GM06990 (cell line): ENCODE results near the gene PLA2G6.
"Not testable (repeated sequence)": the region's sequence is repeated elsewhere in the genome, so short reads cannot be mapped to it uniquely, and the experiment has no call there.

Experiments used
- DNase-seq: peaks from one replicate; pipeline ENCODE4 v3.0.0-alpha.2; 2011; ENCODE audit not compliant: insufficient read length; ENCODE audit errors: extremely low read depth
- H3K27me3 ChIP-seq: replicated peaks from 2 replicates; pipeline ENCODE4 v1.6.0; 2011; ENCODE audit warnings: low read length; ENCODE audit not compliant: control insufficient read depth, insufficient read depth
- H3K36me3 ChIP-seq: 2 replicates; pipeline ENCODE4 v1.5.1; 2011; ENCODE audit warnings: low read length; ENCODE audit not compliant: control insufficient read depth, insufficient read depth
- H3K4me3 ChIP-seq: replicated peaks from 2 replicates; pipeline ENCODE4 v1.5.1; 2011; ENCODE audit warnings: low read depth, mild to moderate bottlenecking, control low read depth, low read length
- TF ChIP-seq, protein P1 (sequence below): IDR thresholded peaks from 2 replicates; pipeline ENCODE4 v1.5.1; 2011; ENCODE audit warnings: low read length, control low read depth, mild to moderate bottlenecking, inconsistent platforms; ENCODE audit not compliant: insufficient read depth, poor library complexity, severe bottlenecking

PLA2G6 gene

DNA sequence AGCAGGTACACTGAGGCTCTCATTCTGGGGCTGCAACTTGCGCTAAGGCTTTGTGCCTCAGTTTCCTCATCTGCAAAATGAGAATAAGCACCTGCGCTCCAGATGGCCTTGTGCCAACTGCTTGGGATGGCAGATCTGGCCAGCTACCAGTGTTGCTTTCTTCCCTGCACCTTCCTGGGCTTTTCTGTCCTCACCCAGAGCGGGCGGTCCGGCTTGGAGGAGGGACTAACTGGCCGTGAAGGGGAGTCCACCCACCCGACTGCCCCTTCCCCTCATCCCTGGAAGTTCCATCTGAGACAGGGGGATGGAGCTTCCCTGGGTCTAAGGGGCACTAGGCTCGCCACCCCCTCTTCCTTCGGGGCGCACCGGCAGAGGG is 101.2 kb downstream of the PLA2G6 start:
- no peak overlapping the region for H3K4me3 ChIP-seq
- H3K27me3 ChIP-seq: no peaks in the 10 kb centered on the region; the same call in 1 of the 2 replicates
- DNase-seq: no peak
- no peaks in the 10 kb centered on the region for H3K36me3 ChIP-seq
- TF ChIP-seq, protein P1, sequence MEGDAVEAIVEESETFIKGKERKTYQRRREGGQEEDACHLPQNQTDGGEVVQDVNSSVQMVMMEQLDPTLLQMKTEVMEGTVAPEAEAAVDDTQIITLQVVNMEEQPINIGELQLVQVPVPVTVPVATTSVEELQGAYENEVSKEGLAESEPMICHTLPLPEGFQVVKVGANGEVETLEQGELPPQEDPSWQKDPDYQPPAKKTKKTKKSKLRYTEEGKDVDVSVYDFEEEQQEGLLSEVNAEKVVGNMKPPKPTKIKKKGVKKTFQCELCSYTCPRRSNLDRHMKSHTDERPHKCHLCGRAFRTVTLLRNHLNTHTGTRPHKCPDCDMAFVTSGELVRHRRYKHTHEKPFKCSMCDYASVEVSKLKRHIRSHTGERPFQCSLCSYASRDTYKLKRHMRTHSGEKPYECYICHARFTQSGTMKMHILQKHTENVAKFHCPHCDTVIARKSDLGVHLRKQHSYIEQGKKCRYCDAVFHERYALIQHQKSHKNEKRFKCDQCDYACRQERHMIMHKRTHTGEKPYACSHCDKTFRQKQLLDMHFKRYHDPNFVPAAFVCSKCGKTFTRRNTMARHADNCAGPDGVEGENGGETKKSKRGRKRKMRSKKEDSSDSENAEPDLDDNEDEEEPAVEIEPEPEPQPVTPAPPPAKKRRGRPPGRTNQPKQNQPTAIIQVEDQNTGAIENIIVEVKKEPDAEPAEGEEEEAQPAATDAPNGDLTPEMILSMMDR: no peak

DNA sequence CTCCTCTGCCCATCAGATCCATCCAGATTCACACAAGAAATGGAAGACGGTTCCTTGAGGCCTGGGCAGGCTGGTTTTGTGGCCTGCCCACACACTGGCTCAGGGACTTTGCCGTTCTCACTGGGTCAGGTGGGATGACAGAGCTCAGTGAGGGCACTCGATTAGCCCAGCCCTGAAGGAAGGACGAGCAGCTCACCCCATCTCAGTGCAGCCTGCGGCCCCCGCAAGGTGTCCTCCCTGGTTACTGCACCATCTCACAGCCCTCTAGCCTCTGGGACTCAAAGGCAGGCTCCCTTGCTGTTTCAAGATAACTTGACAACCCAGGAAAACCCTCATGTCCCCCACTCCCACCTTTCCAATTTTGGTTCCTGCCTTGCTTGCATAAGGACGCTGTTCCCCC is 101.8 kb downstream of the PLA2G6 start:
- TF ChIP-seq, protein P1: no peak
- H3K4me3 ChIP-seq: no peak overlapping the region
- no peaks in the 10 kb centered on the region; the same call in 1 of the 2 replicates for H3K27me3 ChIP-seq
- H3K36me3 ChIP-seq: peaks cover 3% of the 10 kb centered on the region; the same call in 1 of the 2 replicates
- DNase-seq: no peak

DNA sequence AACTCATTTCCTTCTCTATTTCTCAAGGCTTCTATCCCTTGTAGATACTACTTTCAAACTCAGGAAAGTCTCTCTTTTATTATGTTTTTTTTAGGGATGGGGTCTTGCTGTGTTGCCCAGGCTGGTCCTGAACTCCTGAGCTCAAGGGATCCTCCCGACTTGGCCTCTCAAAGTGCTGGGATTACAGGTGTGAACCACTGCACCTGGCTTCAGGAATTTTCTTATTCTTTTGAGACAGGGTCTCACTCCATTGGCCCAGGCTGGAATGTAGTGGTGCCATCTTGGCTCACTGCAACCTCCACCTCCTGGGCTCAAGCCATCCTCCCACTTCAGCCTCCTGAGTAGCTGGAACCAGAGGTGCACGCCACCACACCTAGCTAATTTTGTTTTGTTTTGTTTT is 102.4 kb downstream of the PLA2G6 start:
- not testable (repeated sequence) for H3K27me3 ChIP-seq, DNase-seq, H3K36me3 ChIP-seq, H3K4me3 ChIP-seq

DNA sequence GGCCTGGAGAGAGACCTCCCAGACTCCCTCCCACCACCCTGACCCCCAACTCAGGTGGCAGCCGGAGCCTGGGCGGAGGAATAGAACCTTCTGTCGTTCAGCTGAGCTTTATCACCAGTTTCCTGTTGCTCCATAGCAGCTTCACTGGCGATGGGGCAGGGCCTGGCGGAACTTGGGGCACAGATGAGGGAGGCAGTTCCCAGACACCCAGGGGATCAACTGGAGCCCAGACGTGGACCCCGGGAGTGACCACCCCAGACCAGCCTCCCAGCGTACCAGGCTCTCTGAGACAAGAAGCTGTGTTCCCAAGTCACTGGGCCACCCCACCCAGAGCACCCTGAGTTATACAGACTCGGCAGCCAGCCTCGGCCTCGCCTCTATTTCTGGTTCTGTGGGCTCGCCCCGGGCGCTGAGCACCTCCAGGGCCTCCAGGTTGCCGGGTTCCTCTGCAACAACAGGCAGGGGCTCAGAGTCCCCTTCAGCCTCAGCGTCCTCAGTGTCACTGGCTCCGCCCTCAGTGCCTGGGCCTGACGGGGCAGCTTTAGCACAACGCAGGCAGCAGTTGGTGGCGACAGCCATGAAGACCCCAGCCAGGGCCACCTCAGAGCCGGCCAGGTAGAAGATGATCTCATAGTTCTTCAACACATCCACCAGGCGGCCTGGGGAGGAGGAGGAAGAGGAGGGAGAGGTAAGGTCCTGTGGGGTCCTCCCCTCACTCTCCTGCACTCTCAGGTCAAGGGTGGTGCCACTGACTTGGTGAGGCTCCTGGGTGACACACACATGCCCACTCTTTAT is 103.4 kb downstream of the PLA2G6 start:
- H3K4me3 ChIP-seq: no peak overlapping the region
- no peak for DNase-seq
- no peaks in the 10 kb centered on the region; the same call in 1 of the 2 replicates for H3K27me3 ChIP-seq
- peaks cover 5% of the 10 kb centered on the region for H3K36me3 ChIP-seq
- TF ChIP-seq, protein P1: no peak

DNA sequence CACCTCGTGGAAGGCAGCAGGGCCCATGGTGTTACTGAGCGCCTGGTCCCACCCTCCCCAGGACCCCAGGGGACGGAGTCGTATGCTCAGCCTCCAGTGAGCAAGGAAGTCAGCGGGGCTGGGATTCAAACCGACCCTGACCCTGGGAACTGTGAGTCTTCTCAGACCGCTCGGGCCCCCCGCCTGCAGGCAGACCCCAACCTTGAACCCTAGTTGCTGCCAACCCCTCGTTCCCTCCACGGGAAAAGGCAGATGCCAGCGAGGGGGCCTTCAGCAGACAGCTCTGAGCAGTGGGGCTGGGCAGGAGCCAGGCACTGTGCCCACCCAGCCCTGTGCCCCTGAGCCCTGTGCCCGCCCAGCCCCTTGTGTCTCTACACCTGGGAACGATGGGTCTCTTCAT is 104.0 kb downstream of the PLA2G6 start:
- Histone ChIP-seq H3K4me3 (no peak overlapping the region), H3K36me3 (peaks cover 5% of the 10 kb centered on the region), H3K27me3 (no peaks in the 10 kb centered on the region; the same call in 1 of the 2 replicates)
- no peak for DNase-seq
- TF ChIP-seq, protein P1: no peak

DNA sequence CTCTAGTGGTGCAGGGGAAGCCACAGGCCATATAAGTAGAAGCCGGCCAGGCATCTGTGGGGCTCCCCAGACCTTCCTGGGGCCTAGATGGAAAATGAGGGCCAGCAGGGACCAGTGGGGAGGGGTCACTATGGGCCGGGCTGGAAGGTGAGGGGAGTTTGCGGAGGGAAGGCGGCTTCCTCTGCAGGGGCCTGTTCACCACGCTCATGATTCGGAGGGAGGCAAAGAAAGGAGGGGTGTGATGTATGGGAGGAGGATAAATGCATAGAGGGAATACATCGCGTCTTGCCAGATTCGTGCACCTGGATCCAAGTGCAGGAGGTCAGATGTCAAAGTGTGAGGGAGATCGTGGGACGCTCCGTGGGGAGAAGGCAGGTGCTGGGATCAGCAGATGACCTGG is 104.5 kb downstream of the PLA2G6 start:
- no peak overlapping the region for H3K4me3 ChIP-seq
- DNase-seq: no peak
- H3K36me3 ChIP-seq: peaks cover 7% of the 10 kb centered on the region

More for the DNA sequence above, 104.5 kb downstream of the PLA2G6 start:
- TF ChIP-seq, protein P1: no peak
- H3K27me3 ChIP-seq: no peaks in the 10 kb centered on the region; the same call in 1 of the 2 replicates
